ENCODE measurements around the gene FAM118A.
"Not testable (repeated sequence)": the region's sequence is repeated elsewhere in the genome, so short reads cannot be mapped to it uniquely, and the experiment has no call there.

FAM118A gene

DNA sequence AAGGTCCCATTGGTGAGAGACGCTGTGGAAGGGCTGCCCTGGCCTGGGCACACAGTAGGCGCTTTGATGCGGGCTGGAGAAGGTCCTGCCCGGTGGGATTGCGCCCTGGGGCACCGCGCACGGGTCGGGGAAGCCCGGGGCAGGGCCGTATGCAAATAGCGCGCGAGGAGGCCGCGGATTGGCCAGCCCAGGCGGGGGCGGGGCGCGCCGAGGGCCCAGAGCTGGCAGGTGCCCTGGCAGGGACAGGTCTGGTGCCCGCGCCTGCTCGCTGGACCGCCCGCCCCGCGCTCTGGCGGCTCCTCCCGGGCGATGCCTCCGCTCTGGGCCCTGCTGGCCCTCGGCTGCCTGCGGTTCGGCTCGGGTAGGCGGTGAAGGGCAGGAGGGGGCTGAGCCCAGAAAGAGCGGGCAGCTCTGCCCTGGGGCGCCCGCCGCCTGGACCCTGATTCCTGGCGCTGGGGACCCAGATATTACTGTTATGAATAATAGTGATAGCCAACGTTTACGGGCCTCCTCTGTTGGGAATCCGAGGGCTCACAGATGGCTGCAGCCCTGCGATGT is 24.9 kb upstream of the FAM118A start, which contains the start of gene UPK3A:
Gene UPK3A (plus strand): TSS at position 245 of the 558 bp plus-strand sequence. CDS start 65 bp downstream, at position 310.
- DNase-seq (ENCODE audit: low spot score): peak; percentile 48

- no peak for DNase-seq (ENCODE audit: low spot score)
Observed at GRCh38 chr22:45285263-45286058, 24.3 kb upstream of the FAM118A start.

DNA sequence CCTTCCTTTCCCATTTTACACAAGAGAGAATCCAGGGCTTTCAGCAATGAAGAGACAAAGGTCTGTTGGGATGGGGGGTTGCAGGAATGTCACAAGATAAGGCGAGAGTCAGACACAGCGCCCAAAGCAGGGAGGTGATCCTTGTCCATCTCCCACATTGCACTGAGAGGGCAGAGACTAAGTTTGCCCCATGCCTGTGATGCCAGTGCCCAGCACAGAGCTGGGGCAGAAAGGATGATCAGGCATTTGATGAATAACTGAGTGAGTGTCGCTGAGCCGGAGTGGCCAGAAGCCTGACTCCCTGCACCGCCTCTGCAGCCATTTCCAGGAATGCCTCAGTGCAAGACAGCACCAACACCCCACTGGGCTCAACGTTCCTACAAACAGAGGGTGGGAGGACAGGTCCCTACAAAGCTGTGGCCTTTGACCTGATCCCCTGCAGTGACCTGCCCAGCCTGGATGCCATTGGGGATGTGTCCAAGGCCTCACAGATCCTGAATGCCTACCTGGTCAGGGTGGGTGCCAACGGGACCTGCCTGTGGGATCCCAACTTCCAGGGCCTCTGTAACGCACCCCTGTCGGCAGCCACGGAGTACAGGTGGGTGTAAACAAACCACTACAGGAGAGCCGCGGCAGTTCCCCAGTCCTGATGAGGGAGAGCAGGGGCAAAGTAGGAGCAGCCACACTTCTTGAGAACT is 22.7 kb upstream of the FAM118A start:
- DNase-seq (ENCODE audit: low spot score): no peak

- DNase-seq (ENCODE audit: low spot score): no peak
Observed at GRCh38 chr22:45290410-45290936, 19.3 kb upstream of the FAM118A start.

- DNase-seq (ENCODE audit: low spot score): no peak
Observed at GRCh38 chr22:45291061-45291930, 18.4 kb upstream of the FAM118A start.

DNA sequence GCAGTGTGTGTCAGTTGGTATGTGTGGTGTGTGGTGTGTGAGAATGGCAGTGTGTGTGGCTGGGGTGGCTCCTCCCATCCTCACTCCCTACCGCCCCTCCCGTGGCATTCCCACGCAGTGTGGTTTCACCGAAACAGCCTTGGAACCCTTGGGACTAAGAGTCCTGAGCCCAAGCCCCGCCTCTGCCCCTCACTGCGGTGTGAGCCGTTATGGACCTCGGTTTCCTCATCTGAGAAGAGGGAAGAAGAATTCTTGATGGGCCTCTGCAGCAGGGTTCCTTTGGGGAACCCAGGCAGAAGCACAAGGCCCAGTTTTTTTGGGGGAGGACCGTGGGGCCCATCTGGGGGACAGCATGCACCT is 17.8 kb upstream of the FAM118A start:
- no peak for DNase-seq (ENCODE audit: low spot score)

- DNase-seq (ENCODE audit: low spot score): no peak
Observed at GRCh38 chr22:45292731-45293442, 16.8 kb upstream of the FAM118A start.

GRCh38 chr22:45294030-45294429 is 15.7 kb upstream of the FAM118A start:
- no peak for DNase-seq (ENCODE audit: low spot score)

- not testable (repeated sequence) for DNase-seq (ENCODE audit: low spot score)
Observed at GRCh38 chr22:45295004-45295403, 14.7 kb upstream of the FAM118A start.

GRCh38 chr22:45295492-45295891 is 14.2 kb upstream of the FAM118A start:
- DNase-seq (ENCODE audit: low spot score): no peak

DNA sequence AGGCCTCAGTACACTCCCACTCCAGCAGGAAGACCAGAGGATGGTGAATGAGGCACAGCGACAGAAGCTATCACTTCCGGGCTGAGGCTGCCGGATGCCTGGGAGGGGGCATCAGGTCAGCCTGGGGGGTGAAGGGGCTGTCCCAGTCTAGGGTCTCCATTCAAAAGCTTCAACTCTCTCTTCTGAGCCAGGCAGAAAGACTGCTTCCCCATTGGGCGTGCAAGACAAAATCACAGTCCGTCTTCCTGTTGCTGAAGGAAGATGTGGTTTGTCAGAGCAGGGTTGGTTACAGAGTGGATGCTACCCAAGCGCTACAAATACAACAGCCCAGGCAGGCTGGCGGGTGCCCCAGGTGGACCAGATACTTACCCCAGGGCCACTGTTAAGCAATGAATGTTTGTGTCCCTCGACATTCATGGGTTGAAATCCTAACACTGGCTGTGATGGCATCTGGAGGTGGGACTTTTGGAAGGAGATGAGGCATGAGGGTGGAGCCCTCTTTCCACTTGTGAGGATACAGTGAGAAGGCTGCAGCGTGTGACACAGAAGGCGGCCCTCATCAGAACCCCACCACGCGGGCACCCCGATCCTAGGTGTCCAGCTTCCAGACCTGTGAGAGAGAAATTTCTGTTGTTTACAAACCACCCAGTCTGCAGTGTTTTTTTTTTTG is 13.0 kb upstream of the FAM118A start:
- peak; percentile 64 for DNase-seq (ENCODE audit: low spot score)

DNA sequence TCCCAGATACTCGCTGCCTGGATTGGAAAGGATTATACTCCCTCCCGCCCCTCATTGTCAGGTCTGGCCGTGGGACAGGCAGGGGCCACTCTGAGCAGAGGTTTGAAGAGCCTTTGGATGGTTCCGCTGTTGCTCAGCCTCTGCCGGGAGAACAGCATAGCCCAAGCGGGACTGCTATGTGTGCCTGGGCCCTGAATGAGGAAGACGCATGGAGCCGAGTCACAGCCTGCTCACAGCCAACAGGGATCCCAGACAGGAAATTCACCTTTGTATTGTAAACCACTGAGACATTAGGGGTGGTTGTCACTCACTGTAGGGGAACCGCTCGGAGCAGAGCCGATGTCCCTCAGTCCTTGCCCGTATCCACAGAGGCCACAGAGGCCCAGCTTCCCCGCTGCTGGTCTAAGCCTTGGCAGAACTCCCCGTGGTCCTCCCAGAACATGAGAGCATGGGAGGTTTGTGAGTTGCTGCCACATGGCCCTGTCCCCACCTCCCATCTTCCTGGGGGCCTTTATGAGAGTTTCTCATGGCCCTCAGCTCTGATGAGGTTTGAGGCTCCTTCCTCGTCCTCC is 10.7 kb upstream of the FAM118A start:
- no peak for DNase-seq (ENCODE audit: low spot score)

DNA sequence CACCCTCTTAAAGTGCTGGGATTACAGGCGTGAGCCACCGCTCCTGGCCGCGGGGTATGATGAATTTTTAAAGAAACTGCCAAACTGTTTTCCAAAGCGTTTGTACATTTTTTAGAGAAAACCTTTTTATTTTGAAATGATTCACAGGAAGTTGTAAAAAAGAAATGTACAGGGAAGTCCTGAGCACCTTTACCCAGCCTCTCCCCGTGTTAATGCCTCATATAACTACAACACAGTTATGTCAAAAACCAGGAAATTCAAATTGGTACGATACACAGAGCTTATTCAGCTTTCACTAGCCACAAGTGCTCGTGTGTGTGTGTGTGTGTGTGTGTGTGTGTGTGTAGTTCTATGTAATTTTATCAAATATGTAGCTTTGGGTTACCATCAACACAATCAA is 7.0 kb upstream of the FAM118A start:
- no peak for DNase-seq (ENCODE audit: low spot score)

DNA sequence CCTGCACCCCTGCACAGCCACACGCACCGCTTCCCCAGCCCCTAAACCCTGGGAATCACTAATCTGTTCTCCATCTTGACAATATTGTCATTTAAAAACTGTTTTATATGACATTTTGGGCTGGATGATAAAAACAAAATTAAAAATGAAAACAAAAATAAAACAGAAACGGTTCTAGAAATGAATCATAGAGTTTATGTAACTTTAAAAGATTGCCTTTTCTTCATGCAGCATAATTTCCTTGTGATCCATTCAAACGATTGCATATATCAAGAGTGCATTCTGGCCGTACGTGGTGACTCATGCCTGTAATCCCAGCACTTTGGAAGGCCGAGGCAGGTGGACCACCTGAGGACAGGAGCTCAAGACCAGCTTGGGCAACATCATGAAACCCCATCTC is 6.6 kb upstream of the FAM118A start:
- DNase-seq (ENCODE audit: low spot score): no peak

DNA sequence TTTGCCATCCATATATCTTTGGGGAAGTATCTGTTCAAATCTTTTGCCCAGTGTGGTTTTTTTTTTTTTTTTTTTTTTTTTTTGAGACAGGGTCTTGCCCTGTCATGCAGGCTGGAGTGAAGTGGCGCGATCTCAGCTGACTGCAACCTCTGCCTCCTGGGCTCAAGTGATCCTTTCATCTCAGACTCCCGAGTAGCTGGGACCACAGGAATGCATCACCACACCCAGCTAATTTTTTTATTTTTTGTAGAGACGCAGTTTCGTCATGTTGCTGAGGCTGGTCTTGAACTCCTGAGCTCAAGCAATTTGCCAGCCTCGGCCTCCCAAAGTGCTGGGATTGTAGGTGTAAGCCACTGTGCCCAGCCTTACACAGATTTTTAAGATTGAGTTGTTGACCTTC is 4.8 kb upstream of the FAM118A start:
- no peak for DNase-seq (ENCODE audit: low spot score)

GRCh38 chr22:45305456-45306075 is 4.2 kb upstream of the FAM118A start:
- no peak for DNase-seq (ENCODE audit: low spot score)

DNA sequence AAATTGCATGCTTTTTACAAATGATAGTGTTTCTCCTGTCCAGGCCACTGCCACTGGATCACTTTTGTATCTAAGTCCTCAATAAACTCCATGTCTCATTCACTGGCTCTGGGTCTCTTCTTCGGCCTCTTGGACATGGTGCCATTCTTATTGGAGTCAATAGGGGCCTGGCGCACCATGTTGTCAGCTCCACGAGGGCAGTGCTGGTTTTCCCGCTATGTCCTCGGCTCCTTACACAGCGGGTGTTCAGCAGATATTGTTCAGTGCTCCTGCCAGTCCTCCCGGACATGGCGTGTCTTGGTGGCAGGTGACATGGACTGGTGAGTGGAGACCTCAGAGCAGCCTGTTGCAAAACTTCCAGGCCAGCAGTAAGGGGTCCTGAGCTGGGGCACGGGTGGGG is 3.6 kb upstream of the FAM118A start:
- no peak for DNase-seq (ENCODE audit: low spot score)

DNA sequence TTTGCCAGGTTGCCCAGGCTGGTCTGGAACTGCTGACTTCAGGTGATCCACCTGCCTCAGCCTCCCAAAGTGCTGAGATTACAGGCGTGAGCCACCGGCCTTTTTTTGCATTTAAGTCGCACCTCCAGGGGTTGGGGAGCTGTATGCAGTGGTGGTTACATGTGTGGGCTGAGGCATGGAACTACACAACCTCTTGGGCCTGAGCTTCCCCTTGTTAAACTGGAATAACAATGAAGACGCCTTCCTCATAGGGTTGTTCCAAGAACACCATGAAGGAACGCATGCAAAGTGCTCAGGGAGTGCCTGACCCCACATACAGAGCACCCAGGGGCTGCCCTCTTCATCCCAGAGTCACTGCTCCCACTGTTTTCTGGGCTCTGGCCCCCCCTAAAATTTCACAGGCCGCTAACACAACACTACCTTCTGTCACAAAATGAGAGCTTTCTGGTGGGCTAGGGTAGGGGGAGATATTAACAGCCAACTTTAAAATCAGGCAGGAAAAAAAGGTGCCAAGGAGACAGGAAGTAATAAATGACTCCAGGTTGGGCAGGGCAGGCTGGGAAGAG is 1.3 kb upstream of the FAM118A start:
- DNase-seq (ENCODE audit: low spot score): no peak

DNA sequence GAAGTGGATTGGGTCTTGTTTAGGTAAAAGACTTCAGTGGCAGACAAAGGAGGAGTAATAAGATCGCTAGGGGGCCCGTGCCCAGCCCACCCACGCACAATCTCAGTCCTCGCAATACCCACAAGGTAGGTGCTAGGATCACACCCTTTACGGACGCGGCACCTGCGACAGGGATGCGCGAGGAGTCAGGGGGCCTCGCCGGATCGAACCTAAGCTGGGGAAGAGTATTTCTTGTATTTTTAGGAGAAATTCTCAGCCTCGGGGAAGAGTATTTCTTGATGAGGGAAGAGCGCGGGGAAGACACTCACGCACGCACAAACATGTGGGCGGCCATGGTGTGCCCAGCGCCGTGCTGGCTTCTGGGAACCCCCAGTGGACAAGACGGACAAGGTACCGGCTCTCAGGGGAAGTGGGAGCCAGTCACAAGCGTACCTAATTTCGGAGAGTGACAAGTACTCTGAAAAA is 745 bp upstream of the FAM118A start:
- no peak for DNase-seq (ENCODE audit: low spot score)

Measured in CD4-positive, alpha-beta T cell treated with Interleukin-6 at 100 ng/mL for 8 hours (primary cell).